Fibroblast of skin of abdomen (primary cell): ENCODE data around the gene BEAN1.

Experiments
- DNase-seq: peaks from one replicate; pipeline ENCODE4 v3.0.0-alpha.2; 2013

Gene BEAN1

GRCh38 chr16:66419527-66419926 is 7.6 kb upstream of the BEAN1 start:
- DNase-seq: no peak

GRCh38 chr16:66420396-66420795 is 6.7 kb upstream of the BEAN1 start:
- DNase-seq: no peak

- no peak for DNase-seq
Observed at GRCh38 chr16:66421891-66422290, 5.2 kb upstream of the BEAN1 start.

- no peak for DNase-seq
Observed at GRCh38 chr16:66422366-66422765, 4.7 kb upstream of the BEAN1 start.

- no peak for DNase-seq
Observed at GRCh38 chr16:66423177-66423576, 3.9 kb upstream of the BEAN1 start.

GRCh38 chr16:66425651-66426050 is 1.4 kb upstream of the BEAN1 start:
- no peak for DNase-seq

GRCh38 chr16:66426112-66427035 is 721 bp upstream of the BEAN1 start:
- no peak for DNase-seq

- no peak for DNase-seq
Observed at GRCh38 chr16:66427871-66428681, 981 bp downstream of the BEAN1 start.

GRCh38 chr16:66428682-66429251 is 1.7 kb downstream of the BEAN1 start:
- no peak for DNase-seq

- DNase-seq: no peak
Observed at GRCh38 chr16:66429290-66429962, 2.3 kb downstream of the BEAN1 start.

GRCh38 chr16:66430214-66430613 is 3.1 kb downstream of the BEAN1 start:
- DNase-seq: no peak

- no peak for DNase-seq
Observed at GRCh38 chr16:66431760-66432159, 4.7 kb downstream of the BEAN1 start.

- no peak for DNase-seq
Observed at GRCh38 chr16:66432429-66432828, 5.3 kb downstream of the BEAN1 start.

GRCh38 chr16:66434619-66435430 is 7.7 kb downstream of the BEAN1 start:
- DNase-seq: no peak

GRCh38 chr16:66435896-66436295 is 8.8 kb downstream of the BEAN1 start:
- DNase-seq: no peak

- DNase-seq: no peak
Observed at GRCh38 chr16:66437391-66437945, 10.4 kb downstream of the BEAN1 start.

GRCh38 chr16:66438536-66438935 is 11.4 kb downstream of the BEAN1 start:
- no peak for DNase-seq

- no peak for DNase-seq
Observed at GRCh38 chr16:66439051-66439730, 12.1 kb downstream of the BEAN1 start.

GRCh38 chr16:66440271-66440802 is 13.2 kb downstream of the BEAN1 start:
- no peak for DNase-seq

GRCh38 chr16:66440970-66441369 is 13.9 kb downstream of the BEAN1 start:
- no peak for DNase-seq
